D721Med (cell line): ENCODE data around the gene GPC6.
A peak's percentile ranks its signal among the peaks of the same experiment; 100 is the strongest.
"Not testable (repeated sequence)": the region's sequence is repeated elsewhere in the genome, so short reads cannot be mapped to it uniquely, and the experiment has no call there.

ENCODE experiments used
- DNase-seq: peaks from one replicate; pipeline ENCODE4 v3.0.0; 2011; ENCODE audit warnings: low spot score; ENCODE audit not compliant: insufficient read length
- FAIRE-seq: peaks from 2 replicates; lab custom pipeline; 2011; peaks lifted over from hg19 to GRCh38; lab: Jason Lieb, UNC
- TF ChIP-seq, protein P1 (sequence below): IDR thresholded peaks from 2 replicates; pipeline ENCODE4 v1.5.1; 2012; ENCODE audit warnings: mild to moderate bottlenecking, control low read depth; ENCODE audit not compliant: insufficient read depth; ENCODE audit errors: missing control alignments

Gene GPC6

DNA sequence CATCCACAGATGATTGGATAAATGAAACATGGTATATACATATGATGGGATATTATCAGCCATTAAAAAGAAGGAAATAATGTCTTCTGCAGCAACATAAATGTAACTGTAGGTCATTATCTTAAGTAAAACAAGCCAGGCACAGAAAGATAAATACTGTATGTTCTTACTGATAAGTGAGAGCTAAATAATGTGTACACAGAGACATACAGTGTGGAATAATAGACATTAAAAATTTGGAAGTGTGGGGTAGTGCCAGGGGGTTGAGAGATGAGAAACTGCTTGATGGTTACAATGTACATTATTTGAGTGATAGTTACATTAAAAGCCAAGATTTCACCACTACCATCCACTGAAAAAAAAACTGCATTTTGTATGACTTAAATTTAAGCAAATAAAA lies 26.0 kb upstream of the GPC6 start:
- FAIRE-seq = no peak
- TF ChIP-seq, protein P1, sequence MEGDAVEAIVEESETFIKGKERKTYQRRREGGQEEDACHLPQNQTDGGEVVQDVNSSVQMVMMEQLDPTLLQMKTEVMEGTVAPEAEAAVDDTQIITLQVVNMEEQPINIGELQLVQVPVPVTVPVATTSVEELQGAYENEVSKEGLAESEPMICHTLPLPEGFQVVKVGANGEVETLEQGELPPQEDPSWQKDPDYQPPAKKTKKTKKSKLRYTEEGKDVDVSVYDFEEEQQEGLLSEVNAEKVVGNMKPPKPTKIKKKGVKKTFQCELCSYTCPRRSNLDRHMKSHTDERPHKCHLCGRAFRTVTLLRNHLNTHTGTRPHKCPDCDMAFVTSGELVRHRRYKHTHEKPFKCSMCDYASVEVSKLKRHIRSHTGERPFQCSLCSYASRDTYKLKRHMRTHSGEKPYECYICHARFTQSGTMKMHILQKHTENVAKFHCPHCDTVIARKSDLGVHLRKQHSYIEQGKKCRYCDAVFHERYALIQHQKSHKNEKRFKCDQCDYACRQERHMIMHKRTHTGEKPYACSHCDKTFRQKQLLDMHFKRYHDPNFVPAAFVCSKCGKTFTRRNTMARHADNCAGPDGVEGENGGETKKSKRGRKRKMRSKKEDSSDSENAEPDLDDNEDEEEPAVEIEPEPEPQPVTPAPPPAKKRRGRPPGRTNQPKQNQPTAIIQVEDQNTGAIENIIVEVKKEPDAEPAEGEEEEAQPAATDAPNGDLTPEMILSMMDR = no peak
- DNase-seq = no peak

DNA sequence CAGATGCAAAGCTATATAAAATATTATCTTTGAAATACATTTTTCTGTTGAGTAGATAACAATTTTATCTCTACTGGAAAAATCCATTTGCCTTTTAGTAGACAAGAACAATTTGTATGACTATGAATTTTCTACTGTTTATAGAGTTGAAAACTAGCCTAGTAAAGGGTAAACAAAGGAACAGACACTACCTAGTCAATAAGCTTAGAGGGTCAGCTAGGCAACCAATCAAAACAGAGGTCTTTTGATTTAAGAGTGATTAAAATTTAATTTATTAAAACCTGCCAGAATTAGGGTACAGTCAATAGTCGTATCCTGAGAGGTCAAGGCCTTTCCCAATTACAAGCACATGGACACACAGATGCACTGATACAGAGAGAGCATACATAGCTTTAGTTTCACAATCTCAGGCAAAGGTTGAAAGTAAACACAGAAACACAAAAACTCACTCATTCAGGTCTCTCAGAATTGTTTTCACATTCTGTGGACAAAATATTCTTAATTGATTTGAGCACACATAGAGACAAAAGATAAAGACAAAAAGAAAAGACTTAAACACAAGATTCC lies 24.5 kb upstream of the GPC6 start:
- TF ChIP-seq, protein P1 = no peak
- FAIRE-seq = no peak
- DNase-seq = no peak

GRCh38 chr13:93206778-93207392 lies 19.7 kb upstream of the GPC6 start:
- DNase-seq, FAIRE-seq: not testable (repeated sequence)

- TF ChIP-seq, protein P1 = no peak
- FAIRE-seq (no peak), DNase-seq (no peak)
Observed at GRCh38 chr13:93216122-93216521, 10.5 kb upstream of the GPC6 start.

DNA sequence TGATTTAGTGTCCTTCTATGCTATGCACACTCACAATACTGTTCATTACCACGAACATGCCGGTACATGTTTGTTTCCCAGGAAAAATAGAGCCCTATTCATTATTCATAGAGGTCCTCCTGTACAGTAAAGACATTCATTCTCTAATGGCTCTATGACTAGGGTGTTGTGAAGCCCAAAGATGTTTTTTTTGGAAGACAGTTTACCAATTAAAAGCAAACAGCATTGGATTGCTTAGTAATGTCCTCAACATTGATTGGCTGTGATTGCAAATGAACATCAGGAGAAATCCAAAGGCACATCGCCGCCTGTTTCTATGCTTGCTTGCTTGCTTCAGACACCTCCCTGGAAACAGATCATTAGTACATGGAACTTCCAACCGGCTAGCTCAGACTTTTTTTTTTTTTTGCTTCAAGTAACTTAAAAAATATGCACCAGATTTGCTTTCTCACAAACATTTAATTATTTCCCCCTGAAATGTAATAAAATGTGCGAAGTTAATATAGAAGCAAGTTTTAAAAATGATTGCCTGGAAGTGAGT lies 8.8 kb upstream of the GPC6 start:
- TF ChIP-seq, protein P1 = no peak
- FAIRE-seq (no peak), DNase-seq (no peak)

DNA sequence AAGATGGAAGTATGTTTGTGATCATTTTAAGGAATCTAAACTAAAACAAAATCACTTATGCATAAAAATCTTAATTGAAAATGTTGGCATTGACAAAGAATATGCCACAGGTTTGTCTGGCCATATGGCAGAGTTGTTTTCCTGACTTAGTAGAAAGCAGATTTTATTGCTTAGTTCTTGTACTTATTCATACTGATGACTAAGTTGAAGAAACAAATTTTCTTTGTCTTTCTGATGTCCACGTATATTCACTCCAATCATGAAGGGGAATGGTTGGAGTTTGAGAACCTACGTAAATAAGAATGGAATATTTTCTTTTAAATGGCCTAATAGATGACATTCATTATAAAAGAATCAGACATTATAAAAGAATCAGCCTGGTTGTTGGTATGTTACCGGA lies 8.0 kb upstream of the GPC6 start:
- DNase-seq (no peak), FAIRE-seq (no peak)
- TF ChIP-seq, protein P1 = no peak

DNA sequence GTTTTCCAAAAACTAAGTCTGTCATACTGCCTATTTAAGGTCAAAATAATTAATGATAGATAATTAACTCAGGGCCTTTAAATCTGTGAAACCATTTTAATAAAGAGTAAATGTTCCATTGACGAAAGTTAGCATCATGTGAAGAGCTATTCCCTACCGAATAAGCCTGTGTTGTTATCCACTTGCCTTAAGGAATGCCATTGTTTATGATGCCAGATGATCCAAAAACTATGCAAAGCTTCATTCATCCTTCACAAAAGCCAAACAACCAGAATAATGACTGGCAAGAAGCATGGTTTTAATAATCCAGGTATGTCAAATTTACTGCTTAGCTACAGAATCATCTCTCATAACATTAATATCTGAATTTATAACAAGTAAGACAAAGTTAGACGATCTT lies 6.5 kb upstream of the GPC6 start:
- no peak for DNase-seq
- FAIRE-seq = peak; percentile 80
- TF ChIP-seq, protein P1 = no peak
